Activated B cell treated with CpG ODN at 0.5 μM for 24 hours (primary cell): ENCODE results near the gene ACTN3. TPM values are rescaled to one million over a fixed set of nuclear protein-coding genes. Genes with fewer than 3 reads are reported as not detected.
"Not testable (repeated sequence)": the region's sequence is repeated elsewhere in the genome, so short reads cannot be mapped to it uniquely, and the experiment has no call there.

ENCODE experiments used
- ATAC-seq: fragments of 200-7000 bp; cut with Tn5 transposase; one replicate; pipeline ENCODE4 v1.10.0; 2021; ENCODE audit warnings: low read depth, mild to moderate bottlenecking, moderate library complexity
- CTCF ChIA-PET: fragments of 350-600 bp; sonication (Branson Sonifier 250); formaldehyde crosslinking; loops from one replicate; lab custom pipeline; 2021; ENCODE audit warnings: antibody characterized with exemption; lab: Charles Lee
- POLR2A ChIA-PET: fragments of 350-600 bp; sonication (Branson Sonifier 250); formaldehyde crosslinking; loops from one replicate; lab custom pipeline; 2021; ENCODE audit warnings: antibody characterized with exemption; lab: Charles Lee
- DNase-seq: peaks from one replicate; pipeline ENCODE4 v3.0.0; 2022
- H3K27ac Mint-ChIP-seq: one replicate; pipeline ENCODE4 v1.8.0; 2020; ENCODE audit warnings: mixed read lengths
- H3K27me3 Mint-ChIP-seq: one replicate; pipeline ENCODE4 v1.8.0; 2021; ENCODE audit warnings: mixed read lengths
- H3K36me3 Mint-ChIP-seq: one replicate; pipeline ENCODE4 v1.8.0; 2021; ENCODE audit warnings: low read depth, mixed read lengths
- H3K4me1 Mint-ChIP-seq: one replicate; pipeline ENCODE4 v1.8.0; 2021; ENCODE audit warnings: mixed read lengths
- H3K4me3 Mint-ChIP-seq: one replicate; pipeline ENCODE4 v1.8.0; 2020; ENCODE audit warnings: mild to moderate bottlenecking, mixed read lengths
- H3K9me3 Mint-ChIP-seq: one replicate; pipeline ENCODE4 v1.8.0; 2020; ENCODE audit warnings: mixed read lengths
- intact Hi-C: fragments of 100-400 bp; cut with micrococcal nuclease; formaldehyde crosslinking; loops from one replicate; pipeline ENCODE4 v1.15.1; 2024
- total RNA-seq: library from RNA; stranded (reverse); gene quantifications from 2 replicates; pipeline ENCODE4 v1.2.3, GENCODE V29; 2022
- TF ChIP-seq, protein P1 (sequence below): fragments of 200-600 bp; IDR thresholded peaks from one replicate; pipeline ENCODE4 v1.8.0; 2022; ENCODE audit warnings: antibody characterized with exemption, mild to moderate bottlenecking

ACTN3 gene
- total RNA-seq, 1 donor from 2014 or later = not detected

DNA sequence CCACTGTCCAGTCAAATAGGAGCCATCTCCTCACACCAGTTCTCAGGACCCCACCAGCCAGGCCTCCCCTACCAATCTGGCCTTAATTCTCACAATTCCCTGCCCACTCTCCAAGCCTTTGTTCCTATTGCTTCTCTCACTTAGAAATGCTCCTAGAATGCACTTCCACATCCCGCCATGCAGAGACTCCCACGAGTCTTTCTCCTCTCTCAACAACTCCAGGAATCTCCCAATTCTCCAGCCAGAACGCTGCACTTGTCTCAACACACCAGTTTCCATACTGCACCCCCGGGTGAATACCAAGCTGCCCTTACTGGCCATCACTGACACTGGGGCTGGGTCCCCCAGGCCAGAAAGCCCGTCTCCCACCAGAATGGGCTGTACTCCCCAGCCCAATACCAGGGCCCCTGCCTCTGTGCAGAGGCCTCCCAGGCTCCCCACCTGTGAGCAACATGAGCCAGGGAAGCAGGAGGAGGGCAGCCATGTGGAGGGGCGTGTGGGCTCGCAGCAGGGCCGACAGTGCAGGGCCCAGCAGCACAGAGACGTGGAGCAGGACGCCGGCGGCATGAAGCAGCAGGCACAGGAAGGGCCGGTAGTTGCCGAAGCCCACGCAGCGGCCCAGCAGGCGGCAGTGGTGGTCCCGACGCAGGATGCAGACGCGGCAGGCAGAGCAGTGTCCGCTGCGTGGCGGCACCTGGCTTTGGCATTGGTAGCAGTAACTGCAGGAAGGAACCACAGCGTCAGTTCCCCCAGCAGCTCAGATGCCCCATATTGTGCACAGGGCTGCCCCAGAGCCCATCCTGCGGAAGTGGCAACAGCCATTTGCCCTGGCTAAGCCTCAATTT lies 3.2 kb upstream of the ACTN3 start:
- Mint-ChIP-seq H3K4me3 (peak overlapping the region; percentile 53), H3K36me3 (peaks cover 39% of the 10 kb centered on the region), H3K27me3 (no peaks in the 10 kb centered on the region), H3K9me3 (no peaks in the 10 kb centered on the region), H3K4me1 (peaks cover 35% of the 10 kb centered on the region), H3K27ac (peak overlapping the region; percentile 82)
- DNase-seq = peak; percentile 59
- TF ChIP-seq, protein P1, sequence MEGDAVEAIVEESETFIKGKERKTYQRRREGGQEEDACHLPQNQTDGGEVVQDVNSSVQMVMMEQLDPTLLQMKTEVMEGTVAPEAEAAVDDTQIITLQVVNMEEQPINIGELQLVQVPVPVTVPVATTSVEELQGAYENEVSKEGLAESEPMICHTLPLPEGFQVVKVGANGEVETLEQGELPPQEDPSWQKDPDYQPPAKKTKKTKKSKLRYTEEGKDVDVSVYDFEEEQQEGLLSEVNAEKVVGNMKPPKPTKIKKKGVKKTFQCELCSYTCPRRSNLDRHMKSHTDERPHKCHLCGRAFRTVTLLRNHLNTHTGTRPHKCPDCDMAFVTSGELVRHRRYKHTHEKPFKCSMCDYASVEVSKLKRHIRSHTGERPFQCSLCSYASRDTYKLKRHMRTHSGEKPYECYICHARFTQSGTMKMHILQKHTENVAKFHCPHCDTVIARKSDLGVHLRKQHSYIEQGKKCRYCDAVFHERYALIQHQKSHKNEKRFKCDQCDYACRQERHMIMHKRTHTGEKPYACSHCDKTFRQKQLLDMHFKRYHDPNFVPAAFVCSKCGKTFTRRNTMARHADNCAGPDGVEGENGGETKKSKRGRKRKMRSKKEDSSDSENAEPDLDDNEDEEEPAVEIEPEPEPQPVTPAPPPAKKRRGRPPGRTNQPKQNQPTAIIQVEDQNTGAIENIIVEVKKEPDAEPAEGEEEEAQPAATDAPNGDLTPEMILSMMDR = no peak
- ChIA-PET POLR2A (interaction anchor here (0.5 to 1.0 kb wide), 4 partner anchors 73 to 135 kb away, joined by 4 to 6 read pairs (median 4); partner anchors contain the start of genes RBM14, RBM4 and RBM4B), CTCF (interaction anchor here (0.5 to 1.9 kb wide), 3 partner anchors 36 to 135 kb away, joined by 3 to 6 read pairs (median 4); no protein-coding TSS in a partner anchor)
- peak; percentile 51 for ATAC-seq
- intact Hi-C loops = loop anchor here (1.0 to 10.0 kb wide), 2 partner anchors 135 to 301 kb away; partner anchors contain the start of gene RCE1

GRCh38 chr11:66544952-66545351 lies 1.8 kb upstream of the ACTN3 start:
- POLR2A ChIA-PET = interaction anchor here (0.6 to 3.6 kb wide), 15 partner anchors 9 to 684 kb away, joined by 3 to 58 read pairs (median 6); partner anchors contain the start of genes BBS1, DPP3, MRPL11 and PELI3
- H3K36me3 Mint-ChIP-seq = peaks cover 31% of the 10 kb centered on the region

DNA sequence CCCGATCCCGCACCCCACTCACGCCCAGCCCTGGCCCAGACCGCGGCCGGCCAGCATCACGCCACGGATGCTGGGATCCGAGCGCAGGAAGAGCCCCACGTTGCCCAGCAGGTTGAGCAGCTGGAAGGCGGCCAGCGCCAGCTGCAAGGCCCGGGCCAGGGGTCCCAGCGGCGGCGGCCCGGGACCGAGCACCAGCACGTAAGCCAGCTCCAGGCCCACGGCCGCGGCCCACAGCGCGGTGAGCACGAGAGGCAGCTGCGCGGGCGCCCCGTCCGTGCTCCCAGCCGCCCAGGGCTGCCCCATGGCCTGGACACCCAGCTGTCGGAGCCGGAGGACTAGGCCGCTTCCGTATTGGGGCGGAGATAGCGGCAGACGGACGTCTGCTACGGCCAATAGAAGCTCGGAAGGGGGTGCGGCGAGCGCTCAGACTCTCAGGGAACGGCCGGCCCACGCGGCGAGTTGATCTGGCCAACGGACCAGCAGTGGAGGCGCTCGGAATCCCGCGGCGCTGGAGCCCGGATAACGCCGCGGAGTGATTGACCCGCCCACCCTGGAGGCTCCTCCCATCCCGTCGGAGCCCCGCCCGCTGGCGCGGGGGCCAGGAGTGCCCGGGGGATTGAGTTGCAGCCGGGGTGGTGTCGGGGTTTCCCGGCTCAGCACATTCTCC lies 869 bp upstream of the ACTN3 start, which contains the start of gene ZDHHC24:
Gene ZDHHC24, minus strand, starts transcription at position 348 of the 667 bp plus-strand sequence. Its CDS starts 45 bp downstream, at position 303.
- Mint-ChIP-seq H3K27ac (peak within 1 kb of the TSS; percentile 57), H3K4me3 (peak within 1 kb of the TSS; percentile 77), H3K4me1 (peaks cover 35% of the 10 kb centered on the region), H3K9me3 (no peaks in the 10 kb centered on the region), H3K36me3 (peaks cover 24% of the 10 kb centered on the region), H3K27me3 (no peaks in the 10 kb centered on the region)
- TF ChIP-seq, protein P1 = no peak
- DNase-seq (peak; percentile 86), ATAC-seq (peak; percentile 85)
- CTCF ChIA-PET = interaction anchor here (0.6 to 2.1 kb wide), 3 partner anchors 34 to 154 kb away, joined by 3 to 18 read pairs (median 3); partner anchors contain the start of gene RBM4B
- intact Hi-C loops = loop anchor here (1.0 to 10.0 kb wide), 8 partner anchors 22 to 299 kb away; partner anchors contain the start of genes BBS1, CTSF, DPP3 and RBM14
- POLR2A ChIA-PET = interaction anchor here (0.6 to 3.6 kb wide), 25 partner anchors 8 to 687 kb away, joined by 3 to 58 read pairs (median 4); partner anchors contain the start of genes BBS1, CD248, DPP3 and MRPL11

More at GRCh38 chr11:66544952-66545351, 1.8 kb upstream of the ACTN3 start:
- not testable (repeated sequence) for H3K27me3 Mint-ChIP-seq, H3K9me3 Mint-ChIP-seq, ATAC-seq, DNase-seq
- Mint-ChIP-seq H3K4me3 (peak overlapping the region; percentile 77), H3K4me1 (peaks cover 35% of the 10 kb centered on the region), H3K27ac (peak overlapping the region; percentile 57)
- intact Hi-C loops = loop anchor here (5.0 to 10.0 kb wide), 2 partner anchors 72 to 300 kb away; partner anchors contain the start of genes RBM14 and RCE1
- CTCF ChIA-PET = interaction anchor here (1.9 to 2.1 kb wide), 3 partner anchors 35 to 134 kb away, joined by 4 to 18 read pairs (median 6); partner anchors contain the start of gene RBM4B

- Mint-ChIP-seq H3K27ac (peak overlapping the region; percentile 57), H3K9me3 (no peaks in the 10 kb centered on the region), H3K27me3 (no peaks in the 10 kb centered on the region), H3K4me3 (peak overlapping the region; percentile 77), H3K4me1 (peaks cover 35% of the 10 kb centered on the region), H3K36me3 (peaks cover 13% of the 10 kb centered on the region)
- intact Hi-C loops = loop anchor here (1.0 to 10.0 kb wide), 8 partner anchors 21 to 298 kb away; partner anchors contain the start of genes BBS1, CTSF, DPP3 and RBM14
- DNase-seq = no peak
- ChIA-PET POLR2A (interaction anchor here (1.2 to 3.6 kb wide), 11 partner anchors 9 to 296 kb away, joined by 3 to 58 read pairs (median 9); partner anchors contain the start of genes DPP3, MRPL11, PELI3 and RBM14), CTCF (interaction anchor here (2.1 kb wide), 1 partner anchor 131 kb away, joined by 18 read pairs; the partner anchor contains the start of gene RBM4B)
- ATAC-seq = no peak
- TF ChIP-seq, protein P1 = no peak
Observed at GRCh38 chr11:66546966-66547661, 411 bp downstream of the ACTN3 start.
